Middle frontal gyrus (tissue), 1 donor: ENCODE data around the gene KCNF1.

Experiments
- DNase-seq: peaks from one replicate; pipeline ENCODE4 v3.0.0-alpha.2; 2015; ENCODE audit warnings: low spot score; ENCODE audit errors: extremely low spot score

Gene KCNF1

DNA sequence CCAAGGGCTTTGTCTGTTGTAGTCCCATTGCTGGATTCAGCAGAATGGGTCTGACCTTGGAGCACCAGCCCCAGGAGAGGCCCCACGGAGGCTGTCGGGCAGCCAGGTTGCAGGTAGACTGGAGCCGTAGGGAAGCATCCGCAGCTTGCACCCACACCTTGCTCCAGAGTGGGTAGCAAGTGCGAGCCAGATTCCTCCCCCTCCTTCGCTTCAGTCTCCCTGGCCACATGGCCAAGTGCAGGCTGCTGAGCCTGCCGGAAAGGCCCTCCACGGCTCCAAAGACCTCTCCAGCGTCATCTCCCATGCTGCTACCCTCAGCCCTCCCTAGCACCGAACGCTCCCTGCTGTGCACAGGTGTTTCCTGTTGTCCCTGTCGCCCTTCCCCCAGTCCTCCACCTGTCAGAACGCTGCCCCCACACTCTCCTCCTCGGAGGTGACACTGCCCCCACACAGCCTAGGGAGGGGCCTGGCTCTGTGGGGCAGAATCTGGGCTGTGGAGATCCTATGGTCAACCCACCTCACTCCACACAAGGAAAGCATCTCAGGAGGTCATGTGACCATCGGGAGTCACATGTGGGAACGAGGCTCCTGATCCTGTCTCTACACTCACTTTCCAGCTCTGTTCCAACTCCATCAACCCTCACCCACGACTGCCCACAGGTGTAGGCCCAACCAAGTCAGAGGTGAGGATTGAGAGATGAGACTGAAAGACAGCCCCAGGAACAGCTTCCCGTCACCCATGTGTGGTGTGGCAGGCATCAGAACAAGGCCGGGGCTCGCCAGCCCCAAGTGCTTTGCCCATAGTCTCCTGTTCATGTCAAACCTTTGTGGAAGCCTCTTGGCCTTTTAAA lies 8.3 kb downstream of the KCNF1 start:
- no peak for DNase-seq

DNA sequence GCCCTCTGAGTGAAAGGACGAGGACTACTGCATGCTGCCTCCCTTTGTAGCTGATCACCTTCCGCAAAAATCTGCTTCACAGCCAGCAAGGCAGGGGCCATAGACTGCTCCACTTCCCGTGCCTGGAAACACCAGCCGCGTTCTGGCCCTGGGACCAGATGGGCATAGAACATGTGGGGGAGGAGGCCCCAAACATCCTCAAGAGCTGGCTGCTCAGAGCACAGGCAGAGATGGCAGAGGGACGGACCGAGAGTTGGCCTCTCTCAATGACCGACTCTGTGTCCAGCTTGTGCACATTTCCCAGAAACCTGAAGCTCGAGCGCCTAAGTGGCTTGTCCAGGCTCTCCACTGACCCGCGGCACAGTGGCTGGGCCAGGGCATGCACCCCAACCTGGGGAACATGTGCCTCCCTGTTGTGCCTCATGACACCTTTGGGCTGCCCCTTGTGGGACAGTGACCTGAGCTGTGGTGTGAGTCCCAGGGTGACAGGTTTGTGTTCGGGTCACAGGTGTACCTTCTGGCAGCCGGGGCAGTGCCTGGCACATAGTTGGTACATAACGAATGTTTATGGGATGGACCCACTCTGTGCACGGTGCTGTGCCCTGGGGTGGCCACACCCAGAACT lies 9.1 kb downstream of the KCNF1 start:
- DNase-seq: no peak

DNA sequence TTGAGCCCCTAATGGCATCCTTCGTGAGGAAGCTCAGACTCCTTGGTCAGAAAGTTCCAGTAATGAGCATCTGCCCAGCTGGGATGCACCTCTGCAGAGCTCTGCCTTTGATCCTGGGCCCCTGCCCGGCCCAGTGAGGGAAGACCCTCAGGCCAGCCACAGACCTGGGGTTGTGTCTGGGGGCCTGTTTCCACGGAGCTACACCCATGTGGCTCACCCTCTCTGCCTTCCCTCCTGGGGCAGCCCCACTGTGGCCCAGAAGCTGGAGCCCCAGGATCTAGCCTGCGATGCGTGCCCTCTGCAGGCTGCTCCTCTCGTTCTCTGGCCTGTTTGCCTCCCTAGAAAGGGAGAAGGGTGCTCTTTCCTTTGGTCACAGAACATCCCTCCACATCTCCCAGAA lies 9.8 kb downstream of the KCNF1 start:
- DNase-seq: no peak

DNA sequence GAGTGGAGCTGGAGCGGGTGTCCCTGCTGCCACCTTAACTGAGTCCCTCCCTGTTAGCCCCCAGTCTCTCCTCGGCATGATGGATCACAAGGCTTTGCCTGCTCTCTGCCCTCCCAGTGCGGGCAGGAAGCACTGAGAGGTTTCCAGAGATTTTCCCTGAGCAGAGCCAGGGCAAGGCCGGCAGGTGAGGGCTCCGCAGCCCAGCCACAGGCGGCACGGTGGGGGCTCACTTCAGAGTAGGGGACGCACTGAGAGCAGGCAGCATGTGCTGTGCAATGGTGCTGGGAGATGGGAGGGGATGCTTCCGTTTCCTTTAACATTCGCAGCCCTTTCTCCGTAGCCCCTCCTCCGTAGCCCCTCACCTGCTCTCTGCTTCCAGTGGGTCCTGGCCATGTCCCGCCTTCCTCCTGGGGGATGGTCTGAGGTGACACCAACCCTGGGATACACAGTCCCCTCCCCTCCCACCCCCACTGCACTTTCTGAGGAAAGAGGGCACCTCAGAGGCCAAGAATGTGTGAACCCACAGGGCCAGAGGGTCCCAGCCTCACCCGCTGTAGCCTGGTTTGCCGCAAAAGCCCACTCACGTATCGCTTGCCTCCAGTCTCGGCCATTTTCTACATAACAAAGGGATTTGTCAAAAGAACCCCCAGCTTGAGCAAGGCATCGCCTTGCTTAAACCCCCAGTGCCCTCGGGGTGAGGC lies 10.7 kb downstream of the KCNF1 start:
- DNase-seq: no peak

DNA sequence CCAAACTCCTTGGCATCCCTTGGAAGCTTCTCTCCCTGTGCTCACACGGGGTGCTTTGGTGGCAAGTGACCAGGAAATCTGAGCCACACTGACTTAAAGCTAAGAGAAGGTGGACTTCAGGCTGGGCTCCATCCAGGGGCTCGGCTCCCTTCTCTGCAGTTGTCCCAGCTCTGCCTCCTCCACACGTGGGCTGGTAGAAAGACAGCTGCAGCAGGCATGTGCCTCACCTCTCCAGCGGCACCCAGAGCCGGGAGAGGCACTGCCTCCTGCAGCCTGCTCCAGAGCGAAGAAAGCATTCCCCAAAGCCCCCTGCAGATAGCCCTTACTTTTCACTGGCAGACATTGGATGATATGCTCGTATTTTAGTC lies 11.3 kb downstream of the KCNF1 start:
- no peak for DNase-seq

DNA sequence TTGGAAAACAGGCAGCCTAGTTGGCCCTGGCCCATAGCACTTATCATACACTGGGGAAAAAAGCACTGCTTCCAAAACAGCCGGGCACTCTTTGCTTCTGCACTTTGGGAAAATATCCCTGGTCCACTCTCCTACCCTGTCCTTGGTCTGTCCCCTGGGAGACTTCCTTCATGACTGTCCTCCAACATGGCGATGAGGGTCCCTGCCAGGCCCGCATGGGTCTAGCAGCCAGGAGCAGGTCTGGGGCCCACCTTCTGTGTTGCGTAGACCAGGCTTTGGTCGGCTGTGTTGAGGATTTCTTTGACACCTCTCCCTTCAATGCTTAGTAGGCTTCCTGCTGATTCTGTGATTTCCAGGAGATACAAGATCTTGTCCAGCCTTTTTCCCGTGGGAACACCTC lies 12.2 kb downstream of the KCNF1 start:
- DNase-seq: no peak

DNA sequence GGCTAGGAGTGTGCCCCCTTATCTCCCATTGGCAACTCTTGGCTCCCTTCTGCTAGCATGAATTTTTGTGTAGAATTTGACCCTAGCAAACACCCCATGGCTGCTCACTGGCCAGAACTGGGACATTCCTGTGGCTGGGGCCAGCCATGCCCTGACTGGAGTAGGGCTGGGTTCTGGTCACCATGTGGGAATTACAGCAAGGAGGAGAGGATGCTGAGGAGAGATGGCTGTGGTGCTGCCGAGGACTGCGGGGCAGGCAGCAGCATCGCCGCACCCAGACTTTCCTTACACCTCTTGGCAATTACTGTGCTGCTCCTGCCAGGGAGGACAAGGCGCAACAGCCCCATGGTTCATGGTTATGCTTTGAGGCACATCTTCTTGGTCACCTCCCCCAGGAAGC lies 12.7 kb downstream of the KCNF1 start:
- no peak for DNase-seq

DNA sequence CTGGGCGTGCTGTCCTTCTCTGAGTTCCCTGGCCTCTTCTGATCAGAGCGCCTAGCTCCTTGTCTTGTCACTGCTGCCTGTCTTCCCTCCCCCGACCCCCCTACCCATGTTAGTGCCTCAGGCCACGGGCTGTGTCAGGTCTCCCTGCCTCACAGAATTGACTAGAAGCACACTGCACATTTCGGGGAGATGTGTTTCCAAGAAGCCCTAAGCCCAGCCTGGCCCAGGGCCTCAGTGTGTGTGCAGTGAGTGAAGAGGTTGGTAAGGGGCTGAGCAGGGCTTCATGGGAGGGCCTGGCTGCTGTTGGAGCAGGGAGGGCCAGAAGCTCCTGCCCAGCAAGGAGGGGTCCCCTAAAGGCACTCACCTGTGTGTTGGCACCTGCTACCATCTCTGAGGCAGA lies 13.1 kb downstream of the KCNF1 start:
- no peak for DNase-seq

DNA sequence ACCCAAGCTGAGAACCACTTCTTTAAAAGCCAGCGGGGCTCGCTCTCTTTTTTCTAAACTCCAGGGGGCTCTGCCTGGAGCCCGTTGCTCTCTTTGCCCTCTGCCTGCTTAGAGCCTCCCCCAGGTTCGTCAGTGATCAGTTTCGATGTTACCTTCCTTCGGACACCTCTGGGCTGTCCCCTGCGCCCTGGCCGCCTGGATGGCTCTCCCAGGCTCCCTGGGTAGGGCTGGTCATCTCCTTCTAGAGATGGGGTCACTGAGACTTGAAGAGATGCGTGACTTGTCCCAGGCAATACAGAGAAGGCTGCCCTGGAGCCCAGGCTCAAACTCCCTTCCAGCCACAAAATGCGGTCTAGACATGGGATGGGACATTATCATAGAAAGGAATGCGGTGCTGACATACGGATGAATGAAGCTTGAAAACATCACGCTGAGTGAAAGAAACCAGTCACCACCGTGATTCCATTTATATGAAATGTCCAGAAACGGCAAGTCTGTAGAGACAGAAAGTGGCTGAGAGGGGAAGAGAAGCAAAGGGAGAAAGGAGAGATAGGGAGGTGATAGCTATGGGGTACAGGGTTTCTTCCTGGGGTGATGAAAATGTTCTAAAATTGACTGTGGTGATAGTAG lies 14.6 kb downstream of the KCNF1 start:
- DNase-seq: no peak

DNA sequence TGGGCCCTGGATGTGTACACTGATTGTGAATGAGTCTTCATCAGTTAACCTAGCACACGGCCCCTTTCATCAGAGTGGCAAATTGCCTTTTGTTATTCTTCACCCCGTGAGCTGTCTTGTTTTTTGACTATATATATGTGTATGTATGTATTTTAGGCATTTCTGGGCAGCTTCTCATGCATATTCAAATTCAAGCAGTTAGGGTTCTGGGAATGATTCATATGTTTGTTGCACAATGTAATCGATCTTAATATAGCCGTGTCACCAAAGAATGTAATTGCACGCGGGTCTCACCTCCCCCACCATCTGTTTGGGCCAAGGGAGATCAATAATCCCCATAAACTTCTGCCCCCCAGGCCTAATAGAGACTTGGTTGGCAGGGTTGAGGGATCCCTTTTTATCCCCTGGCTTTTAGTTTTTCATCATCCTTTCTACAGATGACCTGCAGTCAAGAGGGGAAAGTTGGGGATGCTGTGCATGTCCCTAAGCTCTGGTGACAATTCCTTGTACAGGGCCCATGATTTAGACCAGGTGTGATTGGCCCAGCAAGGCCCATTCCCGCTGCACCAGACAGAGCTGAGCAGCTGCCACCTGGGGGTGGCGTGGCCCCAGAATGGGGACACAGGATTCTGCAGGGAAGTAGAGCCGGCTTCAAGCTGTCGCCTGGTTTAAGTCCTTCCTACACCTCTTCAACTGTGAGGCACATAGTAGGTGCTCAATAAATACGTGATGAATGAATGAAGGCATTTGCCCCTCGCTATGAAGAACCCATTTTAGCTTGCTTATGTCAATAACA lies 19.2 kb downstream of the KCNF1 start:
- DNase-seq: no peak

DNA sequence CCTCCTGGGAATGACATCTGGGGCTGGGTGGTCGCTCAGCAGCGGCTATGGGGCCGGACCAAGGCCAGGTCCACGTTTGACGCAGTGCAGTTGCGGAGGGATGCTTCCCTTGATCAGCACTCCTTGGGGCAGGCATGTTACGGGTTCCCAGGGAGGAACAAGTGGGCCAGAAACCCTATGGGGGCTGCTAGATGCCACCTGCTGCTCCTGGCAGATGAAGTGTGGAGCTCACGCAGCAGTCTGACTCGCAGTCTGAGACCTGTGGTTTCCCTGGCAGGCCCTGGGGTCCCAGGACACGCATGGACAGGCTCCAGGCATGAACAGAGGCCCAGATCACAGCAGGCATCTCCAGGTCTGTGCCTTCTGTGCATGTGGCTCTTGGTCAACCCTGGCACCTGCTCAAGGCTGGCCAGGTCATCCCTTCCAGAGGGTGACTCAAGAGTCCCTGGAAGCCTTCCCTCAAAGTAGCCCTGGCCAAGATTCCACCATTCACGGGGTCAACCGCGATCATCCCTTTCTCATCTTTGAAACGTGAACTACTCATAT lies 20.0 kb downstream of the KCNF1 start:
- no peak for DNase-seq

DNA sequence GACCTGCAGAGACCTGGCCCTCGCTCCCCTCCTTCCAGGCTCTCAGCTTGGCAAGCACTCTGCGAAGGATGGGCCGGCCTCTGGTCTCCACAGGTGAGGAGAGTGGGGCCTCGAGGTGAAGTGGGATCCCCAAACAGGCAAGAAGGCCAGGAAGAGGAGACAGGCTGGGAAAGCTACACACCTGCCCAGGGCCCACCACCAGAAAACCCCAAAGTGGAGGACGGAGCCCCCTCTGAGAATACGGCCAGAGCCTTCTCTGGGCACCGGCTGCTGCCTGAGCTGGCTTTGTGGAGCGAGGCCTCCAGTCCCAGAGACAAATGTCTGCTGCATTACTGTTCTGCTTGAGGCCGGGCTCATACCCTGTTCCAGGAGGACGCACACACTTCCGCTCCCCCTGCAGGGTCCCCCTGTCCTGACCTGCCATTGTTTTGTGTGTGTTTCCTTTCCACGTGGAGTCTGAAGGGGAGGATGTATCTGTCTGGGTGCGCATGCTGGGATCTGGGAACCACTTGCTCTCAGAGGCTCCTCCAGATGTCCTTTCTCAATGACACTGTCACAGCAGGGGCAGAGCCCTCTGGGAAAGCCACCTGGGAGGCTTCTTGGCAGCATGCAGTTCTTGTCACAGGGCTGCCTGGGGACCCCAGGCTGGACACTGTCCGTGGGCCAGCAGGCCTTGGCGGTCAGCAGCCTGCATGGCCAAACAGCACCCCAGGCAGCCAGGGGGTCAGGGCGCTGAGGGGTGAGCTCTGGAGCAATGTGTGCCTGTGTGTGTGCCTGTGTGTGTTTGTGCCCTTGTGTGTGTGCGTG lies 20.8 kb downstream of the KCNF1 start:
- no peak for DNase-seq

DNA sequence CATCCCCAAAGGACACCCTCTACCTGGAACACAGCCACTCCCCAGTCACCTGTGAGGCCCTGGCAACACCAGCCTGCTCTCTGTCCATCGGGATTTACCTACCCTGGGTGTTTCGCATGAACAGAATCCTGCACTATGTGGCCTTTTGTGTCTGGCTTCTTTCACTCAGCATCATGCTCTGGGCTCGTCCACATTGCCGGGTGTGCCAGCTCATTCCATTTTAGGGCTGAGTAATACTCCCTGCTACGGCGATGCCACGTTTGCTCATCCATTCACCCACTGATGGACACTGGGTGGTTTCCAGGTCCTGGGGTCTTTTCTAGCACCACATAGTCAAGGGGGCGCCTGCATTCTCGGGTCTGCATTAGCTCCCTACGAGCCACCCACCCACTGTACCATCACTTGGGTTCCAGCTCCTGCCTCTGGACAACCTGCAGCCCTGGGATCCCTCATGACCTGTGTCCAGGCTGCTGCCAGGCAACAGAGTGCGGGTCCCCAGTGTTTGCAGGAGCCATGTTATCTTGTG lies 22.0 kb downstream of the KCNF1 start:
- DNase-seq: no peak

DNA sequence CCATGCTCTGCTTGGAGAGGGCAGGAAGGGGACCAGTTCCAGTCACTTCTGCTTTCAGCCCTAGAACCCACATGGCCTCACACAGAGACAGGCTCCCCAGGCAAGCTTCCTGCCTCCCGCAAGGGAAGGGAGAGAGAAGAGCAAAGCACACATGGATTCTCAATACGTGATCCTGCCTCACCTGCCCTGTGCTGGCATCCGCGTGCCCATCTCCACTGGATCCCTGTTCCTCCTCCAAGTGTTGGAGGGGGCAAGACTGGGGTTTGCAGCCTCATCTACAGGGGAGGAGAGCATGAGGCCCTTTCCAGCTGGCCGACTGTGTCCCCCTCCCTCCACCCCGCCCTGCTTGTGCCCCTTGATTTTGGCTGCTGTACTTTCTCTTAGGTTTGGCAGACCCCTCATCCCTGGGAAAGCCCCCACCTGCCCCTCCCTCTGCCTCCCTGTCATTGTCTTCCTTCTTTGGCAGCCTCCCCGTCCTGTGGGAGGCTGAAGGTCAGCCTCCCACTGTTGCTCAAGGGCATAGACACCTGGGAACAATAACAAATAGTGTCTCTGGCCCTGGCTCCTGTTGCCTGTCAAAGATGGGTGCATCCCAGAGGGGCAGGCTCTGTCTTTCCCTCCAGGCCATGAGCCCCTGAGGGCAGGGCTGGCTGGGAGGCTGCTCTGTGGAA lies 22.7 kb downstream of the KCNF1 start:
- DNase-seq: no peak

DNA sequence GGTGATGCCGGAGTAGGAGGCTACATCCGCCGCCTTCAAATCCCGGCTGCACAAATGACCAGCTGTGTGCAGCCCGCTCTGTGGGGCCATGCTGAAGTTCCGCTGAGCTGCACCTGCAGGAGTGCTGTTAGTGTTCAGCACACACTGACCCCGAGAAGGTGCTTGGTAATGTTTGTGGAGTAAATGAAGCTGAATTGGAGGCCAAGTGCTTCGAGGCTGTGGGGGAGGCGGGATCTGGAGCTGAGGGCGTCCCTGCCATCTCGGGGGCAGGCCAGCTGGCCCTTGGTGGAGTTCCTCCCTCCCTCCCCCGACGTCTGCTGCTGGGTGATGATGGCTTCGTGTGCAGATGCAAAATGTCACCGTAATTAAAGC lies 23.2 kb downstream of the KCNF1 start:
- no peak for DNase-seq

DNA sequence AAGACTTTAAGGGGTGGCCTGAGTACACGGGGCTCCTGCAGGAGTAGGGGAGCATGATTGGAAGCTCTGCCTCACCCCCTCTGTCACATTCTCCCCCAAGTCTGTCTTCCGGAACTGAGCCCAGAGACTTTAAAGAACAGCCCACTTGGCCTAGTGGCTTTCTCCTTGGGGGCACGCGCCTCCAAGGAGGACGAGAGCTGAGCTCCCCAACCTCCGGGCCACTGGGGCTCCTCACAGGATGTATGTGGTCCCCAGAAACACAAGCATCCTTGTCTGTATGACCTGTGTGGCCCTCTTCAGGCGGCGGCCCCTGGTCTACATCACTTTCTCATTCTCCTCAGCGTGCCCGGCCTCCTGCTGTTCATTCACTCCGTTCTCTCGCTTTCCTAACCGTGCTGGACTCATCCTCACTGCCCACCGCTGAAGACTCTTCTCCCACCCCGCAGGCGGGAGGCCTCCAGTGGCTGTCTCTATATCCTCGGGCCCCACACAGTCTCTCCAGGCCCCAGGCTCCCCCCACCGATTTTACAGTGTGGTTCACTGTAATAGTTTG lies 23.7 kb downstream of the KCNF1 start:
- no peak for DNase-seq

DNA sequence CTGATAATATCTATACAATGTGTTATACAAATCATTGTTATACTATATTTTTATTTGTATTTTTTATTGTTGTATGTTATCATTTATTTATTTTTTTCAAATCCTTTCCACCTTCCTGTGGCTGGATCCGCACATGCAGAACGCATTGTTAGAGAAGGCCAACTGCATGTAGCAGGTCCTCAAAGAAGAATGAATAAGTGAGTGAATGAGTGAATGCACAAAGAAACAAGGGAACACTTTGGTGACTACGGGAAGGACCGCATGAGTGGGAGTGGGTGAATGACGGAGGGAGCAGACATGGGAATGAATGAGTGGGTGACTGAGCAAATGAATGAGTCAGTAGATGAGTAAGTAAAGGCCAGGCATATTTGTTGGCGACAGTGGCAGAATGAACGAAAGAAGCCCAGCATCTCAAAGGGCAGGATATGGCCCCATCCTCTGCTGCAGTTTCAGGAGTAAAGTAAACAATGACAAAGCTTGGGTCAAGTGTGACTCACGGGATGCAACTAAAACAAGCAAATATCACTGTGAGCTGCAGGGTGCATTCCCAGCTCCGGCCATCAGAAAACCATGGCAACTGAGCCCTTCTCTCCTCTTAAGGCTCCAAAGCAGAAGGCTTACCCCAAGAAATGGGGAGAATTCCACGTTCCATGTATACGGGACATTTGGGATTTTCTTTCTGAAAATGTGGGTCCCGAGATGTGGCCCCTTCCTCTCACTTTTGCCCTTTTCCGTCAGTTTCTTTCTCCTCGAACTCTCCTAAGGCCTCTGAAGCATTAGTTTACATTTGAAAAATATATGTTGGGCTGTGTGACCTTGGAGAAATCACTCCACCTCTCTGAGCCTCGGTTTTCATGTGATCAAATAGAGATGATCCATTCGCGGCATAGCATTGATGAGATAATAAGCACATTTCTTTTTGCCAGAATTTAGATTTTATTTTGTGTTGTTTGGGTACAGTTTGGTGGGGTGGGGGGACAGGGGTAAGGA lies 24.5 kb downstream of the KCNF1 start:
- no peak for DNase-seq

DNA sequence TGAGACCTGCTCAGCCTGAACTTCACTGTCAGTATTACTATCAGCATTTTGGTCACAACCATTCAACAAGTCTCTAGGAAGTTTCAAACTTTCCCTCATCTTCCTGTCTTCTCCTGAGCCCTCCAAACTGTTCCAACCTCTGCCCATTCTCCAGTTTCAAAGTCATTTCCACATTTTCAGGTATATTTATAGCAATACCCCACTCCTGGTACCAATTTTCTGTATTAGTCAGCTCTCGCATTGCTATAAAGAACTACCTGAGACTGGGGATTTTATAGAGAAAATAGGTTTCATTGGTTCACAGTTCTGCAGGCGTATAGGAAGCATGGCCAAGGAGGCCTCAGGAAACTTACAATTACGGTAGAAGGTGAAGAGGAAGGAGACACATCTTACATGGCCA lies 27.3 kb downstream of the KCNF1 start:
- DNase-seq: no peak
